GM21825 (cell line): ENCODE measurements around the gene ATP6V0D1.
"Not testable (repeated sequence)": the region's sequence is repeated elsewhere in the genome, so short reads cannot be mapped to it uniquely, and the experiment has no call there.

Experiments used
- ATAC-seq: cut with Tn5 transposase; IDR thresholded peaks from one replicate; pipeline ENCODE4 v1.9.1; 2021; ENCODE audit warnings: mild to moderate bottlenecking, moderate library complexity; ENCODE audit not compliant: unreplicated experiment

Gene ATP6V0D1

GRCh38 chr16:67504031-67505021 lies 23.4 kb upstream of the ATP6V0D1 start:
- ATAC-seq, result peak; percentile 75

GRCh38 chr16:67499106-67499505 lies 18.1 kb upstream of the ATP6V0D1 start:
- no peak for ATAC-seq

- no peak for ATAC-seq
These were observed 9.6 kb upstream of the ATP6V0D1 start for GRCh38 chr16:67490335-67491096.

- peak; percentile 11 for ATAC-seq
These were observed 8.6 kb upstream of the ATP6V0D1 start for GRCh38 chr16:67489401-67490083.

GRCh38 chr16:67487561-67487960 lies 6.6 kb upstream of the ATP6V0D1 start:
- ATAC-seq, result not testable (repeated sequence)

- no peak for ATAC-seq
These were observed 5.8 kb upstream of the ATP6V0D1 start for GRCh38 chr16:67486805-67487204.

- ATAC-seq, result no peak
These were observed 3.0 kb upstream of the ATP6V0D1 start for GRCh38 chr16:67483731-67484525.

- no peak for ATAC-seq
These were observed 2.2 kb upstream of the ATP6V0D1 start, which contains the start of gene AGRP for GRCh38 chr16:67483150-67483549. AGRP (minus strand) TSS chr16:67483547; CDS start chr16:67483398, 149 bp downstream.

- ATAC-seq, result no peak
These were observed 1.4 kb upstream of the ATP6V0D1 start for GRCh38 chr16:67482233-67482924.

- no peak for ATAC-seq
These were observed 740 bp upstream of the ATP6V0D1 start for GRCh38 chr16:67481561-67482232.

GRCh38 chr16:67477960-67478554 lies 2.9 kb downstream of the ATP6V0D1 start:
- no peak for ATAC-seq

GRCh38 chr16:67474551-67475455 lies 6.2 kb downstream of the ATP6V0D1 start:
- ATAC-seq, result no peak

- ATAC-seq, result no peak
These were observed 9.1 kb downstream of the ATP6V0D1 start for GRCh38 chr16:67471758-67472384.

- no peak for ATAC-seq
These were observed 10.6 kb downstream of the ATP6V0D1 start for GRCh38 chr16:67470359-67470758.

GRCh38 chr16:67468731-67469130 lies 12.2 kb downstream of the ATP6V0D1 start:
- ATAC-seq, result no peak

GRCh38 chr16:67466581-67466980 lies 14.4 kb downstream of the ATP6V0D1 start:
- ATAC-seq, result no peak

- no peak for ATAC-seq
These were observed 16.4 kb downstream of the ATP6V0D1 start for GRCh38 chr16:67464565-67464964.
